Left ventricle myocardium inferior (tissue), 1 donor: ENCODE measurements around the gene DPH1. TPM values are rescaled to one million over a fixed set of nuclear protein-coding genes. Genes with fewer than 3 reads are reported as not detected.

ENCODE experiments used
- DNase-seq: peaks from one replicate; pipeline ENCODE4 v3.0.0-alpha.2; 2020
- H3K27ac ChIP-seq: fragments of 200-600 bp; replicated peaks from 2 replicates; pipeline ENCODE4 v1.8.0; 2021
- H3K27me3 ChIP-seq: fragments of 200-600 bp; 2 replicates; pipeline ENCODE4 v1.8.0; 2021; ENCODE audit warnings: low read depth
- H3K36me3 ChIP-seq: fragments of 200-600 bp; 2 replicates; pipeline ENCODE4 v1.8.0; 2021
- H3K4me1 ChIP-seq: fragments of 200-600 bp; 2 replicates; pipeline ENCODE4 v1.8.0; 2021
- H3K4me3 ChIP-seq: fragments of 200-600 bp; 2 replicates; pipeline ENCODE4 v1.8.0; 2021; ENCODE audit warnings: mild to moderate bottlenecking, moderate library complexity
- H3K9me3 ChIP-seq: fragments of 200-600 bp; replicated peaks from 2 replicates; pipeline ENCODE4 v1.8.0; 2021
- CTCF ChIP-seq: fragments of 200-600 bp; IDR thresholded peaks from 2 replicates; pipeline ENCODE4 v1.8.0; 2021; ENCODE audit warnings: antibody characterized with exemption, mild to moderate bottlenecking, borderline replicate concordance
- intact Hi-C: fragments of 100-400 bp; cut with micrococcal nuclease; formaldehyde crosslinking; loops from one replicate; pipeline ENCODE4 v1.11.0; 2022
- total RNA-seq: library from RNA; stranded (reverse); fragmentation: NEBNext Ultra II Directional; extraction: Animal tissue kit (Norgen Biotek cat#: 25700); gene quantifications from one replicate; pipeline ENCODE4 v1.2.1, GENCODE V29; 2021
- donor health status: DM: no; HTN: yes; CAD: no; lungs with severe emphysema.

Gene DPH1
- total RNA-seq, 1 donor from 2014 or later, result 29.1 TPM

DNA sequence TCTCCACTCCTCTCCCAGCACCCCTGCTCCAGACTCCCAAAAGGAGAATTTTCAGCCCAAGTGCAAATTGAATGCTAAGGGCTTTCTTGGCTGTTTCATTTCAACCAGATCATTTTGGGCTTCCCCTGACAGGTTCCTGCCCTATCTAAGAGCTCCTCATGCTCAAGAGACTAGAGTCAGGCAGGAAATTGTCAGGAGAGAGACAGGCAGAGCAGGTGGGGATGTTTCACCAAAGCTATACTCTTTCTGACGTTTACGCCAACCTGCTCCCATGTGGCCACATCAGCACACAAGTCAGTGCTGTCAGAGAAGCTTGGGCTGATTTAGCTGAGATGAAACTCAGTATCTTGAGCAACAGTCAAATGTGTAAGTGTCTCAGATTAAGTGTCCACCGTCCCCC lies 56.4 kb downstream of the DPH1 start:
- H3K4me3 ChIP-seq, result no peak overlapping the region
- peak overlapping the region; percentile 93 for H3K27ac ChIP-seq
- TF ChIP-seq CTCF, result no peak
- no peak for DNase-seq
- peaks cover 6% of the 10 kb centered on the region for H3K36me3 ChIP-seq
- H3K27me3 ChIP-seq, result no peaks in the 10 kb centered on the region
- intact Hi-C loops, result no loop called here
- no peaks in the 10 kb centered on the region for H3K9me3 ChIP-seq
- H3K4me1 ChIP-seq, result peaks cover 98% of the 10 kb centered on the region

DNA sequence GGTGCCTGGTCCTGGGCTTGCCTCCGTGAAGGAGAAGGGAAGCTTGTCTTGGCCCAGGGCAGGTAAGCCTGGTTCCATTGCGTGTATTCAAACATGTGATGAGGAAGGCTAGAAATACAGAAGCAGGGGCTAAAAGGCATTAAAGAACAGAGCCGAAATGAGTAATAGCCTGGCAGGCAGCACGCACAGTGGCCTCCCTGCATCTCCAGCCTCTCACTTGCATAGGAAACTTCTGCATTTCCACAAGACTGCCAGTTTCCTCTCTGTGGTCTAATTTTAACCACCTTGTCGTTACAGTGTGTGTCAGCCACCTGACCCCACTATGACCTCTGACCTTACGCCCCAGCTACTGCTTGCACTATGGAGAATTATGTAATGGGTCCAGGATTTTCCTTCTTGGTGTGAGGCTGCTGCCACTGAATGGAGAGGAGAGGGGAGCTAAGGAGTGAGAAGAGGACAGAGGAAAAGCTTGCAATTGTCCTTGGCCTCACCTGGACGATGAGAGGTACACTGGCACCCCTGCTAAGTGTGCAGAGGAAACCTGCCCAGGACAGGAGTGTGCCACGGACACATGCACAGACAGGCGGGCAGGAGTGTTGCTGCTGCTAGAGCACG lies 57.8 kb downstream of the DPH1 start:
- DNase-seq, result no peak
- TF ChIP-seq CTCF, result no peak

DNA sequence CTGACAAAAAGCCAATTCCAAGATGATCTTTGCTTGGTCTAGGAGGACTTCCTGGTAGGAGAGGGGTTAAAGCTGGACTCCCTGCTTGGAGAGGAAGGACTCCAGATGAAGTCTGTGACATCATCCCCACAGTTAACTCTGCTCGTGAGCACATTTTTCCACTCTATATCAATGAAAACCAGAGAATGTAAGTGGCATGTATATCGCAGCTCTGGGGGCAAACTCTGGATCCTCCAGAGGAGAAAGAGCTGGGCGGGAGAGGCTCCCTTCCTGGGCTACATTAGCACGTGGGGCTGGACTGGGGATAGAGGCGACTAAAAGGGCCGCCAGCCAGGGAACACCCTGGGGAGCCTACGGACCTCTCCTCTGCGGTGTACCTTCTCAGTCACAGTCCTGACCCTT lies 59.1 kb downstream of the DPH1 start:
- DNase-seq, result no peak
- H3K4me3 ChIP-seq, result peak overlapping the region; percentile 57
- TF ChIP-seq CTCF, result no peak
- H3K27ac ChIP-seq, result peak overlapping the region; percentile 93
- H3K9me3 ChIP-seq, result no peaks in the 10 kb centered on the region
- intact Hi-C loops, result no loop called here
- no peaks in the 10 kb centered on the region for H3K36me3 ChIP-seq
- no peaks in the 10 kb centered on the region for H3K27me3 ChIP-seq
- peaks cover 98% of the 10 kb centered on the region for H3K4me1 ChIP-seq

More for the DNA sequence above, 57.8 kb downstream of the DPH1 start:
- Histone ChIP-seq H3K4me3 (no peak overlapping the region), H3K4me1 (peaks cover 100% of the 10 kb centered on the region), H3K27ac (peak overlapping the region; percentile 93), H3K36me3 (no peaks in the 10 kb centered on the region), H3K9me3 (no peaks in the 10 kb centered on the region), H3K27me3 (no peaks in the 10 kb centered on the region)
- intact Hi-C loops, result no loop called here

DNA sequence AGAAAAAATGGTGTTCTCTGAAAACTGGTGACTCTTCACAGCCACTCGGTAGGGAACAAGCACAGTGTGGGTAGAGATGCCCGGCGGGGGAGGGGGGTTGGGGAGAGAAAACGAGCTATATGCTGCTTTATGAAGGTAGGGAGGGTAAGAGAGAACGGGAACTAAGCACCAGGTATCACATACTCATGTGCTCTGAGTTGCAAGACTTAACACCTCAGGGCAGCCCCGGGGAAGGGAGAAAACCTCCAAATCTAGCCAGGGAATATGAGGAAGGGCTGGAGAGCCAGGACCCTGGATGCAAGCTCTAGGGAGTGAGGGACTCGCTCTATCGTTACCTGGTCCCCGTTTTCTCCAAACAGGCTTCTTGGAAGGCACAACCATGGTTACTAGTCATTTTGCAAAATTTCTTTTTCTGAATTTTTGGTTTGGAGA lies 60.3 kb downstream of the DPH1 start:
- Histone ChIP-seq H3K4me1 (peaks cover 98% of the 10 kb centered on the region), H3K9me3 (no peaks in the 10 kb centered on the region), H3K4me3 (peak overlapping the region; percentile 57), H3K36me3 (no peaks in the 10 kb centered on the region), H3K27me3 (no peaks in the 10 kb centered on the region), H3K27ac (peak overlapping the region; percentile 93)
- no peak for DNase-seq
- intact Hi-C loops, result loop anchor here (10.0 kb wide), 2 partner anchors 85 to 145 kb away; no protein-coding TSS in a partner anchor
- TF ChIP-seq CTCF, result no peak

DNA sequence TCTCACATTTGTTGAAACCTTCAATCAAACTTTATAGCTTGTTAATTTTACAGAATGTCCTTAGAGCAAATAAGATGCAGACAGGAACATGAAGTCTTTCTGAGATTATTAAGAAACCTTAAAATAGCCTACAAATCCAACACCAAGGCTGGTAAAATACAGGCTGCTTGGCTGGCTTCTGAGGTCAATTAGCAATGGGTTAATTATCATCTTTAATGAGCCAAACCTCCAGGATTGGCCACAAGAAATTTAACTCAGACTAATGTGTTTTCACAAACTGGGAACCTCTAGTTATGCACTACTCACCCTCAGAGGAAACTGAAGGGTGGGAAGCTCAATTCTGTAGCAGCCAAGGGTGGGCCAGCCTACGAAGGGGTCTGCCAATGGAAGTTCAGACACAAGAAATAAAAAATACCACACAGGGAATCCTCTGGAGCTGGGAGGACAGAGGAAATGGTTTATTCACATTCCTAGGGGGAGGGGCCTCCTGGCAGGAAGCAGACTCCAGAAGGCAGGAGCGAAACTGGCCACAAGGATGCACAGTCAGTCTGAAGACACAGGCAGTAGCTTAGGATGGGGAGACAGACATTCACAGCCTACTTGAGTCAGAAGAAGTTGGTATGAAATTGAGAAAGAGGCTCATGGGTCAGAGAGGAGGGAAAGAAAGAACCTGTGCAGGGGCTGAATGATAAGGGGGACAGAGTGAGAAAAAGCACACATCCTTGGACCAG lies 61.0 kb downstream of the DPH1 start:
- peak; percentile 51 for TF ChIP-seq CTCF
- peak; percentile 64 for DNase-seq
- Histone ChIP-seq H3K27me3 (no peaks in the 10 kb centered on the region), H3K36me3 (no peaks in the 10 kb centered on the region), H3K27ac (peak overlapping the region; percentile 93), H3K4me3 (peak overlapping the region; percentile 57), H3K4me1 (peaks cover 98% of the 10 kb centered on the region), H3K9me3 (no peaks in the 10 kb centered on the region)
- intact Hi-C loops, result loop anchor here (10.0 kb wide), 2 partner anchors 84 to 144 kb away; no protein-coding TSS in a partner anchor
